K562 (cell line): ENCODE data around the gene PARP4. TPM values are rescaled to one million over a fixed set of nuclear protein-coding genes. Genes with fewer than 3 reads are reported as not detected.

Experiments used
- ATAC-seq: fragments of 200-7000 bp; cut with Tn5 transposase; 3 replicates; pipeline ENCODE4 v1.9.1; 2020; ENCODE audit warnings: moderate library complexity
- BruUV-seq: library from RNA; stranded (reverse); fragments of 400-500 nt; replicated peaks from 2 replicates; lab custom pipeline; 2021; lab: Mats Ljungman, UMichigan
- CTCF ChIA-PET: fragments of 300-600 bp; formaldehyde crosslinking; extraction: SDS; loops from one replicate; lab custom pipeline; 2021; ENCODE audit warnings: low intra/inter-chr PET ratio; lab: Yijun Ruan, JAX
- POLR2A ChIA-PET: fragments of 300-600, 350-650 bp; sonication (Branson Sonifier 250); formaldehyde crosslinking; extraction: SDS; loops from one replicate; lab custom pipeline; 2021; ENCODE audit warnings: antibody characterized with exemption, inconsistent platforms; lab: Yijun Ruan, JAX
- DNase-seq, 4 experiments: peaks; one replicate each; pipeline versions ENCODE4 v3.0.0 to v3.0.0-alpha.2; 2011 to 2018; ENCODE audit warnings: low spot score in 3 of 4, mixed read lengths in 3 of 4; ENCODE audit errors: extremely low read depth in 1 of 4
- FAIRE-seq: peaks from 2 replicates; lab custom pipeline; 2011; peaks lifted over from hg19 to GRCh38; lab: Jason Lieb, UNC
- H2AFZ ChIP-seq: 2 replicates; pipeline ENCODE4 v1.6.0; 2011; ENCODE audit warnings: low read depth, low read length, control low read depth, inconsistent platforms
- H3K27ac ChIP-seq: fragments of 200-600 bp; 3 replicates; pipeline ENCODE4 v1.8.0; 2011; ENCODE audit warnings: low read depth, mild to moderate bottlenecking, control low read depth, inconsistent platforms, low read length, moderate library complexity, mixed read lengths; ENCODE audit errors: extremely low read depth
- H3K27me3 ChIP-seq, 2 experiments: fragments of 300-600 bp in 1 of 2; 2 replicates in 1 of 2; 3 replicates in 1 of 2; pipeline versions ENCODE4 v1.6.0 to v1.8.0; 2011; ENCODE audit warnings: inconsistent platforms in 2 of 2, low read length in 2 of 2, mild to moderate bottlenecking in 1 of 2, mixed read lengths in 1 of 2, moderate library complexity in 1 of 2; ENCODE audit not compliant: control insufficient read depth in 2 of 2, insufficient read depth in 2 of 2
- H3K36me3 ChIP-seq: fragments of 300-600 bp; 3 replicates; pipeline ENCODE4 v1.8.0; 2011; ENCODE audit warnings: mild to moderate bottlenecking, low read length, inconsistent platforms; ENCODE audit not compliant: control insufficient read depth, insufficient read depth
- H3K4me1 ChIP-seq, 2 experiments: fragments of 200-600 bp in 1 of 2; replicated peaks in 1 of 2; 2 replicates in 1 of 2; 3 replicates in 1 of 2; pipeline versions ENCODE4 v1.5.1 to v1.8.0; 2011; ENCODE audit warnings: inconsistent platforms in 2 of 2, low read length in 2 of 2, mild to moderate bottlenecking in 1 of 2, mixed read lengths in 1 of 2, moderate library complexity in 1 of 2; ENCODE audit not compliant: control insufficient read depth in 2 of 2, insufficient read depth in 2 of 2
- H3K4me2 ChIP-seq: 2 replicates; pipeline ENCODE4 v1.6.1; 2011; ENCODE audit warnings: low read length, control low read depth, inconsistent platforms, mixed read lengths; ENCODE audit not compliant: insufficient read depth
- H3K4me3 ChIP-seq: fragments of 200-600 bp; sonication (generic), shearing (Covaris generic); 2 replicates; pipeline ENCODE4 v1.5.1; 2016; ENCODE audit warnings: control low read depth, inconsistent platforms
- H3K79me2 ChIP-seq: fragments of 200-600 bp; 3 replicates; pipeline ENCODE4 v1.8.0; 2011; ENCODE audit warnings: low read length, inconsistent platforms; ENCODE audit not compliant: control insufficient read depth, insufficient read depth
- H3K9ac ChIP-seq, 2 experiments: 2 replicates each; pipeline versions ENCODE4 v1.6.0 to v1.6.1; 2011; ENCODE audit warnings: low read depth in 2 of 2, low read length in 2 of 2, control low read depth in 1 of 2, inconsistent platforms in 1 of 2, mild to moderate bottlenecking in 1 of 2, mixed read lengths in 1 of 2; ENCODE audit not compliant: insufficient read depth in 1 of 2
- H3K9me1 ChIP-seq: one replicate; pipeline ENCODE4 v1.6.0; 2011; ENCODE audit warnings: inconsistent platforms, mild to moderate bottlenecking, low read length, moderate library complexity; ENCODE audit not compliant: control insufficient read depth, insufficient read depth
- H3K9me3 ChIP-seq: replicated peaks from 2 replicates; pipeline ENCODE4 v1.5.1; 2011; ENCODE audit warnings: low read depth, low read length, inconsistent platforms; ENCODE audit not compliant: control insufficient read depth, insufficient read depth
- H4K20me1 ChIP-seq: replicated peaks from 2 replicates; pipeline ENCODE4 v1.6.1; 2011; ENCODE audit warnings: low read length, inconsistent platforms, mixed read lengths; ENCODE audit not compliant: control insufficient read depth, insufficient read depth
- AFF4 ChIP-seq: sonication (generic); formaldehyde crosslinking; IDR thresholded peaks from 2 replicates; pipeline ENCODE4 v1.8.0; 2023; ENCODE audit warnings: mild to moderate bottlenecking, missing genetic modification reagents
- ARID1B ChIP-seq: fragments of 450-650 bp; IDR thresholded peaks from 2 replicates; pipeline ENCODE4 v1.6.1; 2016; ENCODE audit warnings: antibody characterized with exemption, mild to moderate bottlenecking, inconsistent platforms
- IRF2 ChIP-seq: sonication (generic); formaldehyde crosslinking; IDR thresholded peaks from 2 replicates; pipeline ENCODE4 v1.8.1; 2022; ENCODE audit warnings: mild to moderate bottlenecking, missing genetic modification reagents
- MED1 ChIP-seq: sonication (generic); formaldehyde crosslinking; IDR thresholded peaks from 2 replicates; pipeline ENCODE4 v1.8.1; 2023; ENCODE audit warnings: missing genetic modification reagents, borderline replicate concordance
- NEUROD1 ChIP-seq: fragments of 150-350 bp; IDR thresholded peaks from 2 replicates; pipeline ENCODE4 v1.6.1; 2014; ENCODE audit warnings: borderline replicate concordance, low read length, low read depth; ENCODE audit not compliant: partially characterized antibody
- NONO ChIP-seq, 2 experiments: fragments of 200-400 bp in 1 of 2; fragments of 450-650 bp in 1 of 2; formaldehyde crosslinking in 1 of 2; IDR thresholded peaks; 2 replicates each; pipeline ENCODE4 v1.6.1; 2017; ENCODE audit warnings: low read depth in 2 of 2, mild to moderate bottlenecking in 2 of 2, moderate library complexity in 2 of 2, low read length in 1 of 2
- PTBP1 ChIP-seq: fragments of 200-400 bp; formaldehyde crosslinking; IDR thresholded peaks from 2 replicates; pipeline ENCODE4 v1.6.1; 2017; ENCODE audit warnings: low read depth, low read length
- TSHZ1 ChIP-seq: fragments of 250-450 bp; sonication (Bioruptor Pico); IDR thresholded peaks from 2 replicates; pipeline ENCODE4 v1.4.0; 2020; ENCODE audit warnings: mild to moderate bottlenecking, moderate library complexity
- U2AF2 ChIP-seq: fragments of 200-400 bp; formaldehyde crosslinking; optimal IDR thresholded peaks from 2 replicates; pipeline ENCODE3; 2017; ENCODE audit warnings: low read depth, mild to moderate bottlenecking, low read length
- ZNF316 ChIP-seq: fragments of 450-650 bp; IDR thresholded peaks from 2 replicates; pipeline ENCODE4 v1.6.1; 2016
- ZNF512 ChIP-seq: IDR thresholded peaks from 2 replicates; pipeline ENCODE4 v1.6.1; 2016; ENCODE audit warnings: missing genetic modification characterization, missing compliant biosample characterization
- WGBS: fragments of 100-300 bp; shearing (Covaris generic); methylation state at CpG from one replicate; pipeline ENCODE4 v1.1.6; 2016; ENCODE audit warnings: low coverage, mixed read lengths; ENCODE audit not compliant: insufficient coverage; ENCODE audit errors: missing lambda C conversion rate; 5-methylcytosine and 5-hydroxymethylcytosine counted together
- in situ Hi-C: fragments of 300-500 bp; cut with MboI; formaldehyde crosslinking; loops from 4 replicates; pipeline ENCODE4 v1.15.0; 2018; ENCODE audit warnings: inconsistent platforms, mixed read lengths
- intact Hi-C: fragments of 100-400 bp; cut with micrococcal nuclease; formaldehyde crosslinking; loops from 2 replicates; pipeline ENCODE4 v1.14.2; 2022
- polyA plus RNA-seq, 8 experiments: library from polyadenylated mRNA; depleted of rRNA in 4 of 8; stranded (reverse) in 5 of 8; unstranded in 3 of 8; fragments of >200 nt; fragmentation: Nextera tagmentation in 2 of 8; fragmentation: Illumina TruSeq in 1 of 8; extraction: Ambion mirVana in 2 of 8; extraction: Trizol in 1 of 8; gene quantifications; 2 replicates each; pipeline versions ENCODE4 v1.2.1 to v1.2.3, GENCODE V29; 2011 to 2014; ENCODE audit warnings: inconsistent platforms in 1 of 8, missing spikeins in 1 of 8
- total RNA-seq, 7 experiments: library from RNA; depleted of rRNA in 6 of 7; stranded (reverse); fragments of >200 nt in 6 of 7; fragmentation: Illumina TruSeq in 2 of 7; extraction: Trizol in 2 of 7; gene quantifications; 2 replicates each; pipeline versions ENCODE4 v1.2.1 to v1.2.3, GENCODE V29; 2011 to 2021; ENCODE audit warnings: low replicate concordance in 1 of 7
- TF ChIP-seq, protein P1 (sequence below), 3 experiments: IDR thresholded peaks in 2 of 3; conservative IDR thresholded peaks in 1 of 3; 2 replicates each; pipeline ENCODE4 v1.5.1; 2011 to 2012; ENCODE audit warnings: low read length in 3 of 3, mild to moderate bottlenecking in 3 of 3, control low read depth in 2 of 3, improper control_type of control experiment in 1 of 3, inconsistent platforms in 1 of 3, low read depth in 1 of 3, mixed read lengths in 1 of 3, moderate library complexity in 1 of 3; ENCODE audit not compliant: insufficient read depth in 2 of 3

Gene PARP4
- total and polyA plus RNA-seq, 9 of the 15 experiments (the other 6 are each of a cell fraction or from before 2014, with no cell fraction given), result 6.3 to 26.3 (median 18.8) TPM

GRCh38 chr13:24443366-24443765 lies 69.2 kb downstream of the PARP4 start:
- H3K9ac ChIP-seq, result no peak overlapping the region
- intact Hi-C loops (no loop called here), in situ Hi-C loops (no loop called here)
- no peak overlapping the region for H3K27ac ChIP-seq
- no peaks in the 10 kb centered on the region for H3K27me3 ChIP-seq
- ATAC-seq (no peak), FAIRE-seq (no peak), DNase-seq (no peak)
- H3K4me2 ChIP-seq, result no peak overlapping the region
- no peaks in the 10 kb centered on the region for H3K9me3 ChIP-seq
- ChIA-PET POLR2A (no interaction called here), CTCF (no interaction called here)
- H4K20me1 ChIP-seq, result no peaks in the 10 kb centered on the region
- no peaks in the 10 kb centered on the region for H3K9me1 ChIP-seq
- H3K4me3 ChIP-seq, result no peak overlapping the region
- WGBS, result 54% methylated on average over 3 of the region's 4 CpGs
- BruUV-seq, result no TSS peak
- H3K36me3 ChIP-seq, result peaks cover 30% of the 10 kb centered on the region; the same call in 1 of the 3 replicates
- no peaks in the 10 kb centered on the region for H3K4me1 ChIP-seq
- no peak overlapping the region for H2AFZ ChIP-seq
- H3K79me2 ChIP-seq, result no peaks in the 10 kb centered on the region
- TF ChIP-seq ZNF512 (no peak), MED1 (CRISPR knock-in tag) (no peak), AFF4 (no peak), ZNF316 (no peak), IRF2 (CRISPR knock-in tag) (no peak), ARID1B (no peak), U2AF2 (no peak), NEUROD1 (no peak), NONO (IDR thresholded peaks at IDR 0.05; ENCODE audit: low read depth in 2 of 2, low read length in 1 of 2) (no peak), TSHZ1 (no peak), PTBP1 (no peak)
- TF ChIP-seq, protein P1, sequence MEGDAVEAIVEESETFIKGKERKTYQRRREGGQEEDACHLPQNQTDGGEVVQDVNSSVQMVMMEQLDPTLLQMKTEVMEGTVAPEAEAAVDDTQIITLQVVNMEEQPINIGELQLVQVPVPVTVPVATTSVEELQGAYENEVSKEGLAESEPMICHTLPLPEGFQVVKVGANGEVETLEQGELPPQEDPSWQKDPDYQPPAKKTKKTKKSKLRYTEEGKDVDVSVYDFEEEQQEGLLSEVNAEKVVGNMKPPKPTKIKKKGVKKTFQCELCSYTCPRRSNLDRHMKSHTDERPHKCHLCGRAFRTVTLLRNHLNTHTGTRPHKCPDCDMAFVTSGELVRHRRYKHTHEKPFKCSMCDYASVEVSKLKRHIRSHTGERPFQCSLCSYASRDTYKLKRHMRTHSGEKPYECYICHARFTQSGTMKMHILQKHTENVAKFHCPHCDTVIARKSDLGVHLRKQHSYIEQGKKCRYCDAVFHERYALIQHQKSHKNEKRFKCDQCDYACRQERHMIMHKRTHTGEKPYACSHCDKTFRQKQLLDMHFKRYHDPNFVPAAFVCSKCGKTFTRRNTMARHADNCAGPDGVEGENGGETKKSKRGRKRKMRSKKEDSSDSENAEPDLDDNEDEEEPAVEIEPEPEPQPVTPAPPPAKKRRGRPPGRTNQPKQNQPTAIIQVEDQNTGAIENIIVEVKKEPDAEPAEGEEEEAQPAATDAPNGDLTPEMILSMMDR (IDR thresholded peaks at IDR 0.05 in 2 of 3, conservative IDR thresholded peaks at IDR 0.05 in 1 of 3; ENCODE audit: insufficient read depth in 2 of 3, low read depth in 1 of 3, low read length in 3 of 3), result no peak
